BLaER1 treated with 17β-estradiol and CSF1 and Interleukin-3, amounts not matched to agents 10 nM and 100 nM (cell line): ENCODE results near the gene GSTO2.

Experiments
- H3K27ac ChIP-seq, 11 experiments: shearing (Covaris generic); formaldehyde crosslinking; 2 replicates each; pipeline ENCODE4 v1.8.1; 2022
- H3K27me3 ChIP-seq, 11 experiments: shearing (Covaris generic); formaldehyde crosslinking; 2 replicates each; pipeline ENCODE4 v1.8.1; 2022
- H3K36me3 ChIP-seq, 11 experiments: shearing (Covaris generic); formaldehyde crosslinking; 2 replicates each; pipeline ENCODE4 v1.8.1; 2022
- H3K4me1 ChIP-seq, 10 experiments: shearing (Covaris generic); formaldehyde crosslinking; 2 replicates each; pipeline ENCODE4 v1.8.1; 2022
- H3K4me2 ChIP-seq, 11 experiments: shearing (Covaris generic); formaldehyde crosslinking; 2 replicates each; pipeline ENCODE4 v1.8.1; 2022
- H3K4me3 ChIP-seq, 10 experiments: shearing (Covaris generic); formaldehyde crosslinking; 2 replicates each; pipeline ENCODE4 v1.8.1; 2022
- H3K9ac ChIP-seq, 11 experiments: shearing (Covaris generic); formaldehyde crosslinking; 2 replicates each; pipeline ENCODE4 v1.8.1; 2022
- H3K9me3 ChIP-seq, 11 experiments: shearing (Covaris generic); formaldehyde crosslinking; replicated peaks in 1 of 11; 2 replicates each; pipeline ENCODE4 v1.8.1; 2022
- H4K20me1 ChIP-seq, 11 experiments: shearing (Covaris generic); formaldehyde crosslinking; 2 replicates each; pipeline ENCODE4 v1.8.1; 2022
- Cebpa-rat ChIP-seq, 11 experiments: shearing (Covaris generic); IDR thresholded peaks; 2 replicates each; pipeline ENCODE4 v1.8.1; 2022

GSTO2 gene

GRCh38 chr10:104332243-104333031 is 63.5 kb downstream of the GSTO2 start:
- TF ChIP-seq Cebpa-rat (IDR thresholded peaks at IDR 0.05) = no peak
- peaks cover 88 to 97% (median 92%) of the 10 kb centered on the region in 10 experiments for H3K4me1 ChIP-seq
- no peaks in the 10 kb centered on the region for H3K27me3 ChIP-seq
- H4K20me1 ChIP-seq = peaks cover 78 to 100% (median 95%) of the 10 kb centered on the region in 11 experiments
- H3K9me3 ChIP-seq = no peaks in the 10 kb centered on the region
- peak overlapping the region; percentile 94 to 99 (median 97) for H3K4me2 ChIP-seq
- peaks cover 7 to 57% (median 27%) of the 10 kb centered on the region in 11 experiments; a peak in 16 of 22 replicates for H3K36me3 ChIP-seq
- H3K9ac ChIP-seq = peak overlapping the region in 5 of 11 experiments; percentile 18 to 79 (median 69); a peak in 5 of 22 replicates
- H3K27ac ChIP-seq = no peak overlapping the region
- H3K4me3 ChIP-seq = no peak overlapping the region

GRCh38 chr10:104333032-104333727 is 64.2 kb downstream of the GSTO2 start:
- H3K4me2 ChIP-seq = peak overlapping the region; percentile 94 to 99 (median 97); a peak in 21 of 22 replicates
- H3K27ac ChIP-seq = 0 out of 22 replicates have a peak overlapping the region, but pooled peaks of 2 of the 11 experiments have one; percentile 11 to 16
- TF ChIP-seq Cebpa-rat (IDR thresholded peaks at IDR 0.05) = no peak
- peaks cover 7 to 57% (median 27%) of the 10 kb centered on the region in 11 experiments; a peak in 16 of 22 replicates for H3K36me3 ChIP-seq
- no peak overlapping the region for H3K9ac ChIP-seq
- no peaks in the 10 kb centered on the region for H3K27me3 ChIP-seq
- H3K4me3 ChIP-seq = 0 out of 20 replicates have a peak overlapping the region, but pooled peaks of 1 of the 10 experiments have one; percentile 7
- H3K4me1 ChIP-seq = peaks cover 81 to 90% (median 84%) of the 10 kb centered on the region in 10 experiments
- H3K9me3 ChIP-seq = no peaks in the 10 kb centered on the region
- peaks cover 78 to 98% (median 88%) of the 10 kb centered on the region in 11 experiments for H4K20me1 ChIP-seq

- Histone ChIP-seq H3K27ac (0 out of 22 replicates have a peak overlapping the region, but pooled peaks of 2 of the 11 experiments have one; percentile 11 to 16), H3K9ac (no peak overlapping the region), H3K4me3 (no peak overlapping the region), H3K27me3 (no peaks in the 10 kb centered on the region), H4K20me1 (peaks cover 73 to 92% (median 81%) of the 10 kb centered on the region in 11 experiments), H3K4me2 (peak overlapping the region; percentile 94 to 99 (median 97); a peak in 19 of 22 replicates), H3K36me3 (peaks cover 7 to 57% (median 27%) of the 10 kb centered on the region in 11 experiments; a peak in 16 of 22 replicates), H3K4me1 (peaks cover 74 to 83% (median 78%) of the 10 kb centered on the region in 10 experiments), H3K9me3 (no peaks in the 10 kb centered on the region)
- no peak for TF ChIP-seq Cebpa-rat (IDR thresholded peaks at IDR 0.05)
Observed at GRCh38 chr10:104333728-104334373, 64.9 kb downstream of the GSTO2 start.

- peaks cover 0 to under 1% (median 0%) of the 10 kb centered on the region in 11 experiments; a peak in 1 of 22 replicates for H3K27me3 ChIP-seq
- H3K27ac ChIP-seq = no peak overlapping the region
- H3K4me2 ChIP-seq = peak overlapping the region; percentile 84 to 99 (median 97); a peak in 20 of 22 replicates
- H3K9me3 ChIP-seq = no peaks in the 10 kb centered on the region
- TF ChIP-seq Cebpa-rat (IDR thresholded peaks at IDR 0.05) = no peak
- 0 out of 20 replicates have a peak overlapping the region, but pooled peaks of 1 of the 10 experiments have one; percentile 89 for H3K4me3 ChIP-seq
- peak overlapping the region in 2 of 11 experiments; percentile 6 to 38; a peak in 2 of 22 replicates for H3K9ac ChIP-seq
- peaks cover 67 to 85% (median 74%) of the 10 kb centered on the region in 11 experiments for H4K20me1 ChIP-seq
- peaks cover 7 to 57% (median 27%) of the 10 kb centered on the region in 11 experiments; a peak in 16 of 22 replicates for H3K36me3 ChIP-seq
- H3K4me1 ChIP-seq = peaks cover 73 to 83% (median 77%) of the 10 kb centered on the region in 10 experiments
Observed at GRCh38 chr10:104334561-104334960, 65.6 kb downstream of the GSTO2 start.

- Histone ChIP-seq H3K9ac (peak overlapping the region in 10 of 11 experiments; percentile 6 to 99 (median 44); a peak in 9 of 22 replicates), H4K20me1 (peaks cover 61 to 80% (median 69%) of the 10 kb centered on the region in 11 experiments), H3K4me3 (peak overlapping the region in 7 of 10 experiments; percentile 85 to 99 (median 89); a peak in 9 of 20 replicates), H3K4me1 (peaks cover 73 to 83% (median 77%) of the 10 kb centered on the region in 10 experiments), H3K9me3 (no peaks in the 10 kb centered on the region), H3K36me3 (peaks cover 7 to 55% (median 27%) of the 10 kb centered on the region in 11 experiments; a peak in 16 of 22 replicates), H3K27ac (peak overlapping the region in 7 of 11 experiments; percentile 22 to 99 (median 36); a peak in 9 of 22 replicates), H3K27me3 (peaks cover 0 to 6% (median 2%) of the 10 kb centered on the region in 11 experiments; a peak in 7 of 22 replicates), H3K4me2 (peak overlapping the region; percentile 84 to 99 (median 97))
- no peak for TF ChIP-seq Cebpa-rat (IDR thresholded peaks at IDR 0.05)
Observed at GRCh38 chr10:104334965-104335650, 66.1 kb downstream of the GSTO2 start.

- no peak for TF ChIP-seq Cebpa-rat (IDR thresholded peaks at IDR 0.05)
- Histone ChIP-seq H3K9ac (peak overlapping the region; percentile 93 to 99 (median 97)), H4K20me1 (peaks cover 43 to 61% (median 50%) of the 10 kb centered on the region in 11 experiments), H3K36me3 (peaks cover 7 to 42% (median 27%) of the 10 kb centered on the region in 11 experiments; a peak in 16 of 22 replicates), H3K4me3 (peak overlapping the region; percentile 77 to 99 (median 89)), H3K27me3 (peaks cover 0 to 14% (median 9%) of the 10 kb centered on the region in 11 experiments; a peak in 11 of 22 replicates), H3K9me3 (no peaks in the 10 kb centered on the region), H3K4me1 (peaks cover 62 to 73% (median 67%) of the 10 kb centered on the region in 10 experiments), H3K4me2 (peak overlapping the region; percentile 84 to 99 (median 97)), H3K27ac (peak overlapping the region; percentile 10 to 100 (median 97); a peak in 21 of 22 replicates)
Observed at GRCh38 chr10:104336821-104337467, 68.0 kb downstream of the GSTO2 start.

- H3K9ac ChIP-seq = peak overlapping the region; percentile 93 to 99 (median 97)
- peaks cover 56 to 67% (median 61%) of the 10 kb centered on the region in 10 experiments for H3K4me1 ChIP-seq
- H3K27ac ChIP-seq = peak overlapping the region; percentile 93 to 100 (median 97)
- H3K9me3 ChIP-seq = no peaks in the 10 kb centered on the region
- no peak for TF ChIP-seq Cebpa-rat (IDR thresholded peaks at IDR 0.05)
- H3K4me2 ChIP-seq = peak overlapping the region; percentile 84 to 99 (median 97)
- peaks cover 0 to 14% (median 9%) of the 10 kb centered on the region in 11 experiments; a peak in 11 of 22 replicates for H3K27me3 ChIP-seq
- peaks cover 37 to 55% (median 44%) of the 10 kb centered on the region in 11 experiments for H4K20me1 ChIP-seq
- peaks cover 7 to 35% (median 24%) of the 10 kb centered on the region in 11 experiments; a peak in 16 of 22 replicates for H3K36me3 ChIP-seq
- peak overlapping the region; percentile 77 to 99 (median 89) for H3K4me3 ChIP-seq
Observed at GRCh38 chr10:104337521-104337984, 68.6 kb downstream of the GSTO2 start.
